Measurements from ENCODE around the gene MAN1A2.

The MAN1A2 gene

GRCh38 chr1:117339866-117340700 lies 27.2 kb upstream of the MAN1A2 start (continued):
- TF ChIP-seq EGR2 (tag by site-specific recombination; IDR thresholded peaks at IDR 0.05; ENCODE audit: low read depth) (no peak), ZXDB (tag by site-specific recombination; IDR thresholded peaks at IDR 0.05) (peak; percentile 89), ZEB2 (tag by site-specific recombination; IDR thresholded peaks at IDR 0.05) (peak; percentile 84), ZBTB21 (tag by site-specific recombination; IDR thresholded peaks at IDR 0.05) (peak; percentile 88), ZSCAN18 (tag by site-specific recombination; IDR thresholded peaks at IDR 0.05) (no peak), ZNF449 (tag by site-specific recombination; IDR thresholded peaks at IDR 0.05) (no peak), ZNF701 (tag by site-specific recombination; IDR thresholded peaks at IDR 0.05) (no peak), SALL2 (tag by site-specific recombination; IDR thresholded peaks at IDR 0.05; ENCODE audit: borderline replicate concordance) (no peak), ZNF555 (tag by site-specific recombination; conservative IDR thresholded peaks at IDR 0.05) (no peak), GFI1B (tag by site-specific recombination; IDR thresholded peaks at IDR 0.05) (no peak; the same call in 1 of the 2 replicates), BCL11A (tag by site-specific recombination; IDR thresholded peaks at IDR 0.05; ENCODE audit: low read depth) (peak; percentile 27; the same call in 1 of the 2 replicates), ZNF48 (tag by site-specific recombination; IDR thresholded peaks at IDR 0.05) (no peak), ZNF394 (tag by site-specific recombination; IDR thresholded peaks at IDR 0.05; ENCODE audit: borderline replicate concordance) (peak; percentile 77), ZNF791 (tag by site-specific recombination; IDR thresholded peaks at IDR 0.05) (no peak), ZNF146 (tag by site-specific recombination; IDR thresholded peaks at IDR 0.05) (no peak), ZNF660 (tag by site-specific recombination; IDR thresholded peaks at IDR 0.05) (no peak), ZNF404 (tag by site-specific recombination; IDR thresholded peaks at IDR 0.05) (no peak), PRDM6 (tag by site-specific recombination; IDR thresholded peaks at IDR 0.05) (peak; percentile 47; the same call in 1 of the 2 replicates), ZNF610 (tag by site-specific recombination; IDR thresholded peaks at IDR 0.05; ENCODE audit: borderline replicate concordance) (no peak), ZNF530 (tag by site-specific recombination; IDR thresholded peaks at IDR 0.05; ENCODE audit: low read depth) (no peak), HOXC10 (CRISPR knock-in tag; IDR thresholded peaks at IDR 0.05) (no peak), TRIM28 (IDR thresholded peaks at IDR 0.05; ENCODE audit: borderline replicate concordance, low read length) (no peak; the same call in 1 of the 2 replicates), ZNF121 (tag by site-specific recombination; IDR thresholded peaks at IDR 0.05) (no peak), ZNF654 (tag by site-specific recombination; IDR thresholded peaks at IDR 0.05; ENCODE audit: low read depth) (peak; percentile 18; the same call in 1 of the 2 replicates), ZNF830 (tag by site-specific recombination; IDR thresholded peaks at IDR 0.05; ENCODE audit: low read depth) (no peak)
- TF ChIP-seq, protein P1, sequence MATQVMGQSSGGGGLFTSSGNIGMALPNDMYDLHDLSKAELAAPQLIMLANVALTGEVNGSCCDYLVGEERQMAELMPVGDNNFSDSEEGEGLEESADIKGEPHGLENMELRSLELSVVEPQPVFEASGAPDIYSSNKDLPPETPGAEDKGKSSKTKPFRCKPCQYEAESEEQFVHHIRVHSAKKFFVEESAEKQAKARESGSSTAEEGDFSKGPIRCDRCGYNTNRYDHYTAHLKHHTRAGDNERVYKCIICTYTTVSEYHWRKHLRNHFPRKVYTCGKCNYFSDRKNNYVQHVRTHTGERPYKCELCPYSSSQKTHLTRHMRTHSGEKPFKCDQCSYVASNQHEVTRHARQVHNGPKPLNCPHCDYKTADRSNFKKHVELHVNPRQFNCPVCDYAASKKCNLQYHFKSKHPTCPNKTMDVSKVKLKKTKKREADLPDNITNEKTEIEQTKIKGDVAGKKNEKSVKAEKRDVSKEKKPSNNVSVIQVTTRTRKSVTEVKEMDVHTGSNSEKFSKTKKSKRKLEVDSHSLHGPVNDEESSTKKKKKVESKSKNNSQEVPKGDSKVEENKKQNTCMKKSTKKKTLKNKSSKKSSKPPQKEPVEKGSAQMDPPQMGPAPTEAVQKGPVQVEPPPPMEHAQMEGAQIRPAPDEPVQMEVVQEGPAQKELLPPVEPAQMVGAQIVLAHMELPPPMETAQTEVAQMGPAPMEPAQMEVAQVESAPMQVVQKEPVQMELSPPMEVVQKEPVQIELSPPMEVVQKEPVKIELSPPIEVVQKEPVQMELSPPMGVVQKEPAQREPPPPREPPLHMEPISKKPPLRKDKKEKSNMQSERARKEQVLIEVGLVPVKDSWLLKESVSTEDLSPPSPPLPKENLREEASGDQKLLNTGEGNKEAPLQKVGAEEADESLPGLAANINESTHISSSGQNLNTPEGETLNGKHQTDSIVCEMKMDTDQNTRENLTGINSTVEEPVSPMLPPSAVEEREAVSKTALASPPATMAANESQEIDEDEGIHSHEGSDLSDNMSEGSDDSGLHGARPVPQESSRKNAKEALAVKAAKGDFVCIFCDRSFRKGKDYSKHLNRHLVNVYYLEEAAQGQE (tag by site-specific recombination; IDR thresholded peaks at IDR 0.05), result no peak
- TF ChIP-seq, protein P2, sequence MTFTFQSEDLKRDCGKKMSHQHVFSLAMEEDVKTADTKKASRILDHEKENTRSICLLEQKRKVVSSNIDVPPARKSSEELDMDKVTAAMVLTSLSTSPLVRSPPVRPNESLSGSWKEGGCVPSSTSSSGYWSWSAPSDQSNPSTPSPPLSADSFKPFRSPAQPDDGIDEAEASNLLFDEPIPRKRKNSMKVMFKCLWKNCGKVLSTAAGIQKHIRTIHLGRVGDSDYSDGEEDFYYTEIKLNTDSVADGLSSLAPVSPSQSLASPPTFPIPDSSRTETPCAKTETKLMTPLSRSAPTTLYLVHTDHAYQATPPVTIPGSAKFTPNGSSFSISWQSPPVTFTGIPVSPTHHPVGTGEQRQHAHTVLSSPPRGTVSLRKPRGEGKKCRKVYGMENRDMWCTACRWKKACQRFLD (tag by site-specific recombination; IDR thresholded peaks at IDR 0.05), result no peak
- TF ChIP-seq, protein P3, sequence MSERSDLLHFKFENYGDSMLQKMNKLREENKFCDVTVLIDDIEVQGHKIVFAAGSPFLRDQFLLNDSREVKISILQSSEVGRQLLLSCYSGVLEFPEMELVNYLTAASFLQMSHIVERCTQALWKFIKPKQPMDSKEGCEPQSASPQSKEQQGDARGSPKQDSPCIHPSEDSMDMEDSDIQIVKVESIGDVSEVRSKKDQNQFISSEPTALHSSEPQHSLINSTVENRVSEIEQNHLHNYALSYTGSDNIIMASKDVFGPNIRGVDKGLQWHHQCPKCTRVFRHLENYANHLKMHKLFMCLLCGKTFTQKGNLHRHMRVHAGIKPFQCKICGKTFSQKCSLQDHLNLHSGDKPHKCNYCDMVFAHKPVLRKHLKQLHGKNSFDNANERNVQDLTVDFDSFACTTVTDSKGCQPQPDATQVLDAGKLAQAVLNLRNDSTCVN (tag by site-specific recombination; optimal IDR thresholded peaks at IDR 0.05), result no peak
